Lung (tissue), 12 donors: ENCODE measurements around the gene RASA3. TPM values are rescaled to one million over a fixed set of nuclear protein-coding genes. Genes with fewer than 3 reads are reported as not detected.

Experiments
- ATAC-seq: fragments of 200-7000 bp; cut with Tn5 transposase; one replicate; pipeline ENCODE4 v1.9.1; 2020; ENCODE audit warnings: moderate number of reproducible peaks; ENCODE audit not compliant: insufficient read depth, low FRiP score
- DNase-seq, 3 donors: peaks; one replicate each; pipeline ENCODE4 v3.0.0-alpha.2; 2013 to 2017
- H3K27ac ChIP-seq, 2 donors: one replicate each; pipeline ENCODE4 v1.5.1; 2013; ENCODE audit warnings: mild to moderate bottlenecking in 2 of 2, moderate library complexity in 2 of 2, control low read depth in 1 of 2, inconsistent platforms in 1 of 2, low read depth in 1 of 2, low read length in 1 of 2
- H3K27me3 ChIP-seq, 3 donors: one replicate each; pipeline ENCODE4 v1.5.1; 2013; ENCODE audit warnings: low read length in 2 of 3; ENCODE audit not compliant: control insufficient read depth in 3 of 3, insufficient read depth in 3 of 3
- H3K36me3 ChIP-seq, 4 donors: one replicate each; pipeline ENCODE4 v1.5.1; 2013; ENCODE audit warnings: low read length in 4 of 4, mild to moderate bottlenecking in 1 of 4, moderate library complexity in 1 of 4; ENCODE audit not compliant: control insufficient read depth in 4 of 4, insufficient read depth in 4 of 4
- H3K4me1 ChIP-seq, 5 donors: one replicate each; pipeline ENCODE4 v1.5.1; 2013; ENCODE audit warnings: low read length in 5 of 5, mild to moderate bottlenecking in 2 of 5, moderate library complexity in 1 of 5; ENCODE audit not compliant: control insufficient read depth in 5 of 5, insufficient read depth in 5 of 5
- H3K4me3 ChIP-seq: one replicate; pipeline ENCODE4 v1.5.1; 2013; ENCODE audit warnings: mild to moderate bottlenecking, control low read depth, moderate library complexity
- H3K9ac ChIP-seq, 2 donors: one replicate each; pipeline ENCODE4 v1.5.1; 2013; ENCODE audit warnings: low read length in 2 of 2, control low read depth in 1 of 2; ENCODE audit not compliant: insufficient read depth in 1 of 2
- H3K9me3 ChIP-seq, 4 donors: one replicate each; pipeline ENCODE4 v1.5.1; 2013; ENCODE audit warnings: low read length in 3 of 4, mild to moderate bottlenecking in 1 of 4, moderate library complexity in 1 of 4; ENCODE audit not compliant: control insufficient read depth in 4 of 4, insufficient read depth in 3 of 4
- CTCF ChIP-seq: IDR thresholded peaks from 2 replicates; pipeline ENCODE4 v1.5.1; 2012; ENCODE audit warnings: mild to moderate bottlenecking; ENCODE audit errors: control extremely low read depth, extremely low read depth
- WGBS, 2 donors: extraction: QIAGEN DNeasy Blood & Tissue Kit; methylation state at CpG; one replicate each; pipeline ENCODE4 v1.1.7; 2013; 5-methylcytosine and 5-hydroxymethylcytosine counted together
- polyA plus RNA-seq, 2 donors: library from polyadenylated mRNA; stranded (reverse); fragments of 200-250 nt; gene quantifications; one replicate each; pipeline ENCODE4 v1.2.1, GENCODE V29; 2013
- total RNA-seq, 2 donors: library from RNA; depleted of rRNA in 1 of 2; stranded (reverse); fragments of >200 nt in 1 of 2; gene quantifications; one replicate each; pipeline ENCODE4 v1.2.1, GENCODE V29; 2014 to 2021
- donor health status: control.
- donor health status: control.
- donor health status: Bipolar disorder and iron deficiency.
- donor health status: healthy.
- donor health status: DM: yes; HTN: yes; CAD: no.

The RASA3 gene
- total and polyA plus RNA-seq, 4 donors = 7.4 to 22.8 (median 16.2) TPM

- Histone ChIP-seq H3K4me1 (no peaks in the 10 kb centered on the region), H3K36me3 (peaks cover 0 to 9% (median 2%) of the 10 kb centered on the region in 4 donors), H3K27ac (no peak overlapping the region), H3K27me3 (no peaks in the 10 kb centered on the region), H3K4me3 (no peak overlapping the region), H3K9ac (no peak overlapping the region), H3K9me3 (no peaks in the 10 kb centered on the region)
- no peak for TF ChIP-seq CTCF
- 92 to 93% methylated on average over 38 of the region's 38 CpGs for WGBS, 2 donors
- DNase-seq (no peak), ATAC-seq (no peak)
Measured at GRCh38 chr13:114042066-114042815, 90.2 kb downstream of the RASA3 start.

GRCh38 chr13:114041493-114041892 is 90.9 kb downstream of the RASA3 start:
- Histone ChIP-seq H3K9me3 (no peaks in the 10 kb centered on the region), H3K9ac (no peak overlapping the region), H3K36me3 (peaks cover 0 to 9% (median under 1%) of the 10 kb centered on the region in 4 donors), H3K4me1 (peaks cover 0 to 3% (median 0%) of the 10 kb centered on the region in 5 donors), H3K4me3 (no peak overlapping the region), H3K27ac (no peak overlapping the region), H3K27me3 (no peaks in the 10 kb centered on the region)
- no peak for ATAC-seq
- WGBS, 2 donors = 92 to 96% methylated on average over 17 of the region's 17 CpGs
- no peak for DNase-seq
- no peak for TF ChIP-seq CTCF

- H3K4me3 ChIP-seq = no peak overlapping the region
- H3K36me3 ChIP-seq = peaks cover 0 to 6% (median 0%) of the 10 kb centered on the region in 4 donors
- peaks cover 0 to 2% (median 0%) of the 10 kb centered on the region in 3 donors for H3K27me3 ChIP-seq
- WGBS, 2 donors = 85 to 86% methylated on average over 26 of the region's 26 CpGs
- no peak for TF ChIP-seq CTCF
- H3K9me3 ChIP-seq = no peaks in the 10 kb centered on the region
- peaks cover 0 to 11% (median 3%) of the 10 kb centered on the region in 5 donors for H3K4me1 ChIP-seq
- DNase-seq = no peak
- ATAC-seq = no peak
- H3K9ac ChIP-seq = no peak overlapping the region
- no peak overlapping the region for H3K27ac ChIP-seq
Measured at GRCh38 chr13:114039471-114040141, 92.8 kb downstream of the RASA3 start.
